Measurements from ENCODE around the gene INS. TPM values are rescaled to one million over a fixed set of nuclear protein-coding genes. Genes with fewer than 3 reads are reported as not detected.
"Not testable (repeated sequence)": the region's sequence is repeated elsewhere in the genome, so short reads cannot be mapped to it uniquely, and the experiment has no call there.

The INS gene
- total RNA-seq, 1 experiment from 2014 or later = not detected

GRCh38 chr11:2126520-2127085, 34.4 kb downstream of the INS start:
- H3K14ac ChIP-seq (ENCODE audit: insufficient read depth, low read length) = no peak overlapping the region

GRCh38 chr11:2124736-2125484, 36.1 kb downstream of the INS start:
- not testable (repeated sequence) for H3K27ac Mint-ChIP-seq; H4K8ac ChIP-seq (replicated peaks; ENCODE audit: insufficient read length, low read depth, low read length)
- no CpG with 5 or more reads among the region's 10 CpGs for WGBS (ENCODE audit: extremely low coverage, insufficient read length, low lambda C conversion rate)

More at GRCh38 chr11:2126520-2127085, 34.4 kb downstream of the INS start:
- H3K9ac ChIP-seq (ENCODE audit: extremely low read depth, insufficient read length, low read length) = no peak overlapping the region
- no peak overlapping the region for H3K56ac ChIP-seq (ENCODE audit: insufficient read length, low read depth, low read length)
- no peak overlapping the region for H2AK5ac ChIP-seq (ENCODE audit: insufficient read length, low read length)
- Mint-ChIP-seq H3K36me3 (ENCODE audit: insufficient read depth in 1 of 3, low read depth in 3 of 3) (peaks cover 0 to 3% (median 3%) of the 10 kb centered on the region in 3 experiments; a peak in 2 of 7 replicates), H3K9me3 (peaks cover 4 to 5% of the 10 kb centered on the region in 2 experiments; a peak in 3 of 5 replicates), H3K27ac (no peak overlapping the region), H3K27me3 (ENCODE audit: low read depth) (peaks cover 41% of the 10 kb centered on the region), H3K4me3 (no peak overlapping the region), H3K4me1 (peaks cover 0 to 15% of the 10 kb centered on the region in 2 experiments; a peak in 2 of 4 replicates)
- no peaks in the 10 kb centered on the region for H3K79me1 ChIP-seq (ENCODE audit: insufficient read depth, low read depth, low read length, poor library complexity, severe bottlenecking)
- no peak overlapping the region for H3K4ac ChIP-seq (ENCODE audit: low read depth, low read length)
- no peak overlapping the region for H3K27ac ChIP-seq (ENCODE audit: insufficient read length, low read depth, low read length)
- H3K79me2 ChIP-seq (ENCODE audit: insufficient read depth, low read length) = no peaks in the 10 kb centered on the region
- no peak overlapping the region for H2AFZ ChIP-seq (ENCODE audit: low read length)
- no peak overlapping the region for H2BK20ac ChIP-seq (ENCODE audit: low read depth, low read length, poor library complexity, severe bottlenecking)
- H2BK120ac ChIP-seq (ENCODE audit: low read depth, low read length, poor library complexity, severe bottlenecking) = no peak overlapping the region
- no peak overlapping the region for H4K5ac ChIP-seq (ENCODE audit: insufficient read length, low read depth, low read length)
- H3K9me3 ChIP-seq (ENCODE audit: control insufficient read depth, low read depth, low read length) = no peaks in the 10 kb centered on the region
- no peak overlapping the region for H3K18ac ChIP-seq (ENCODE audit: insufficient read length, low read depth, low read length)
- no peaks in the 10 kb centered on the region for H3K27me3 ChIP-seq (ENCODE audit: insufficient read depth, low read length)
- no peaks in the 10 kb centered on the region for H3K4me1 ChIP-seq (ENCODE audit: insufficient read depth, low read length)
- no peak for DNase-seq
- TF ChIP-seq CTCF (conservative IDR thresholded peaks at IDR 0.05) = no peak
- 100% methylated on average over 1 of the region's 2 CpGs for WGBS (ENCODE audit: extremely low coverage, insufficient read length, low lambda C conversion rate)
- H2BK15ac ChIP-seq (ENCODE audit: low read depth, low read length) = no peak overlapping the region
- H3T11ph ChIP-seq (ENCODE audit: low read length) = no peak overlapping the region
- no peak overlapping the region for H2BK12ac ChIP-seq (ENCODE audit: insufficient read length, low read depth, low read length)
- no peak overlapping the region for H4K8ac ChIP-seq (replicated peaks; ENCODE audit: insufficient read length, low read depth, low read length)
- no peak overlapping the region for H2BK5ac ChIP-seq (ENCODE audit: insufficient read length, low read length)
- H4K20me1 ChIP-seq (ENCODE audit: control insufficient read depth, insufficient read depth, insufficient read length) = no peaks in the 10 kb centered on the region
- no peak overlapping the region for H3K23ac ChIP-seq (ENCODE audit: insufficient read length, low read depth, low read length)
- no peak overlapping the region for H3K4me2 ChIP-seq (ENCODE audit: insufficient read depth, insufficient read length, low read length)
- no peaks in the 10 kb centered on the region for H3K23me2 ChIP-seq (ENCODE audit: insufficient read length, low read depth, low read length, poor library complexity, severe bottlenecking)
- no peak overlapping the region for H4K91ac ChIP-seq (ENCODE audit: insufficient read length, low read depth, low read length)

More at GRCh38 chr11:2124736-2125484, 36.1 kb downstream of the INS start:
- not testable (repeated sequence) for H2AK5ac ChIP-seq (ENCODE audit: insufficient read length, low read length); H2AFZ ChIP-seq (ENCODE audit: low read length); H3K79me1 ChIP-seq (ENCODE audit: insufficient read depth, low read depth, low read length, poor library complexity, severe bottlenecking); H3K9me3 ChIP-seq (ENCODE audit: control insufficient read depth, low read depth, low read length); H2BK120ac ChIP-seq (ENCODE audit: low read depth, low read length, poor library complexity, severe bottlenecking); H3K4me3 Mint-ChIP-seq; H3K9ac ChIP-seq (ENCODE audit: extremely low read depth, insufficient read length, low read length); H3K14ac ChIP-seq (ENCODE audit: insufficient read depth, low read length); H3K18ac ChIP-seq (ENCODE audit: insufficient read length, low read depth, low read length); DNase-seq; H3K79me2 ChIP-seq (ENCODE audit: insufficient read depth, low read length); H2BK5ac ChIP-seq (ENCODE audit: insufficient read length, low read length); H3K27me3 ChIP-seq (ENCODE audit: insufficient read depth, low read length); H3K27ac ChIP-seq (ENCODE audit: insufficient read length, low read depth, low read length); H3K4ac ChIP-seq (ENCODE audit: low read depth, low read length); H4K20me1 ChIP-seq (ENCODE audit: control insufficient read depth, insufficient read depth, insufficient read length); H3K4me2 ChIP-seq (ENCODE audit: insufficient read depth, insufficient read length, low read length); H3K4me1 ChIP-seq (ENCODE audit: insufficient read depth, low read length); H4K91ac ChIP-seq (ENCODE audit: insufficient read length, low read depth, low read length); H3T11ph ChIP-seq (ENCODE audit: low read length); H3K23ac ChIP-seq (ENCODE audit: insufficient read length, low read depth, low read length); H3K56ac ChIP-seq (ENCODE audit: insufficient read length, low read depth, low read length); H3K36me3 Mint-ChIP-seq (ENCODE audit: insufficient read depth in 1 of 3, low read depth in 3 of 3); H2BK12ac ChIP-seq (ENCODE audit: insufficient read length, low read depth, low read length); H2BK20ac ChIP-seq (ENCODE audit: low read depth, low read length, poor library complexity, severe bottlenecking); H4K5ac ChIP-seq (ENCODE audit: insufficient read length, low read depth, low read length); H2BK15ac ChIP-seq (ENCODE audit: low read depth, low read length); H3K23me2 ChIP-seq (ENCODE audit: insufficient read length, low read depth, low read length, poor library complexity, severe bottlenecking); H3K9me3 Mint-ChIP-seq
- H3K27me3 Mint-ChIP-seq (ENCODE audit: low read depth) = peaks cover 40% of the 10 kb centered on the region
- peaks cover 0 to 14% of the 10 kb centered on the region in 2 experiments; a peak in 2 of 4 replicates for H3K4me1 Mint-ChIP-seq

All from H9 (cell line).